IPS DF 4.7 (cell line): Measurements from ENCODE around the gene MED13L.
"Not testable (repeated sequence)": the region's sequence is repeated elsewhere in the genome, so short reads cannot be mapped to it uniquely, and the experiment has no call there.

Experiments
- DNase-seq: peaks from one replicate; pipeline ENCODE4 v3.0.0-alpha.2; 2013; ENCODE audit warnings: low spot score; ENCODE audit errors: extremely low read depth

MED13L gene

GRCh38 chr12:115976829-115977228 lies 300.7 kb downstream of the MED13L start:
- not testable (repeated sequence) for DNase-seq

- no peak for DNase-seq
Observed at GRCh38 chr12:115975411-115975810, 302.1 kb downstream of the MED13L start.

- no peak for DNase-seq
Observed at GRCh38 chr12:115973968-115974724, 303.3 kb downstream of the MED13L start.

- DNase-seq: no peak
Observed at GRCh38 chr12:115973066-115973465, 304.4 kb downstream of the MED13L start.

GRCh38 chr12:115972241-115972640 lies 305.3 kb downstream of the MED13L start:
- DNase-seq: no peak

- no peak for DNase-seq
Observed at GRCh38 chr12:115968211-115968610, 309.3 kb downstream of the MED13L start.

- DNase-seq: no peak
Observed at GRCh38 chr12:115966376-115966775, 311.1 kb downstream of the MED13L start.

GRCh38 chr12:115964626-115965025 lies 312.9 kb downstream of the MED13L start:
- no peak for DNase-seq

GRCh38 chr12:115964214-115964613 lies 313.3 kb downstream of the MED13L start:
- no peak for DNase-seq

GRCh38 chr12:115962216-115962615 lies 315.3 kb downstream of the MED13L start:
- DNase-seq: no peak

- DNase-seq: no peak
Observed at GRCh38 chr12:115960868-115961802, 316.4 kb downstream of the MED13L start.

- DNase-seq: no peak
Observed at GRCh38 chr12:115957686-115958290, 319.7 kb downstream of the MED13L start.

GRCh38 chr12:115956659-115957058 lies 320.8 kb downstream of the MED13L start:
- DNase-seq: no peak

- DNase-seq: no peak
Observed at GRCh38 chr12:115956236-115956635, 321.3 kb downstream of the MED13L start.

- DNase-seq: no peak
Observed at GRCh38 chr12:115953450-115953849, 324.0 kb downstream of the MED13L start.

- DNase-seq: no peak
Observed at GRCh38 chr12:115953031-115953430, 324.5 kb downstream of the MED13L start.

GRCh38 chr12:115950959-115951358 lies 326.5 kb downstream of the MED13L start:
- DNase-seq: no peak

- no peak for DNase-seq
Observed at GRCh38 chr12:115949675-115950074, 327.8 kb downstream of the MED13L start.

- DNase-seq: no peak
Observed at GRCh38 chr12:115947696-115948062, 329.8 kb downstream of the MED13L start.

- DNase-seq: no peak
Observed at GRCh38 chr12:115946867-115947695, 330.4 kb downstream of the MED13L start.

- DNase-seq: no peak
Observed at GRCh38 chr12:115946092-115946491, 331.4 kb downstream of the MED13L start.
